B cell (primary cell): ENCODE results near the gene NKX3-2.

Source experiments
- EZH2 ChIP-seq: IDR thresholded peaks from 2 replicates; pipeline ENCODE4 v1.6.1; 2012; ENCODE audit warnings: borderline replicate concordance, low read depth, mild to moderate bottlenecking, moderate library complexity, low read length; ENCODE audit not compliant: insufficient read depth, poor library complexity, severe bottlenecking
- TF ChIP-seq, protein P1 (sequence below): fragments of 200-600 bp; IDR thresholded peaks from one replicate; pipeline ENCODE4 v1.8.0; 2022; ENCODE audit warnings: antibody characterized with exemption, mild to moderate bottlenecking

DNA sequence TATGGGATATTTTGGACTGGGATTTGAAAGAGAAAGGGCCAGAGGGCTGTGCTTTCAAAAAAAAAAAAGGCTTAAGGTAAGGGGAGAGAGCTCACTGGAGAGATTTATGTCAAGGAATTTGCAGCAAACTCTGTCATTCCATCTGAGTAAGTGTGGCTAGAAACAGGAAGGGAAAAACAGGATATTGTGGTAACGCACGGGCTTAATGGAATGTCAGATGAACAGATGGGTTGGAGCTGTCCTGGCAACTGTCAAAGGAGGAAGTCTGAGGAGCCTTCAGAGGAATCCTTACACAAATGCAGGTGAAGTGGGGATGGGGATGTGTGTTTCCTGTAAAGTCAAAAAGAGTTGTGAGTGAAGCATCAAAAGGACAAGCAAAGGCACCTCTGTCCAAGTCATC is 15.1 kb upstream of the NKX3-2 start:
- TF ChIP-seq, protein P1, sequence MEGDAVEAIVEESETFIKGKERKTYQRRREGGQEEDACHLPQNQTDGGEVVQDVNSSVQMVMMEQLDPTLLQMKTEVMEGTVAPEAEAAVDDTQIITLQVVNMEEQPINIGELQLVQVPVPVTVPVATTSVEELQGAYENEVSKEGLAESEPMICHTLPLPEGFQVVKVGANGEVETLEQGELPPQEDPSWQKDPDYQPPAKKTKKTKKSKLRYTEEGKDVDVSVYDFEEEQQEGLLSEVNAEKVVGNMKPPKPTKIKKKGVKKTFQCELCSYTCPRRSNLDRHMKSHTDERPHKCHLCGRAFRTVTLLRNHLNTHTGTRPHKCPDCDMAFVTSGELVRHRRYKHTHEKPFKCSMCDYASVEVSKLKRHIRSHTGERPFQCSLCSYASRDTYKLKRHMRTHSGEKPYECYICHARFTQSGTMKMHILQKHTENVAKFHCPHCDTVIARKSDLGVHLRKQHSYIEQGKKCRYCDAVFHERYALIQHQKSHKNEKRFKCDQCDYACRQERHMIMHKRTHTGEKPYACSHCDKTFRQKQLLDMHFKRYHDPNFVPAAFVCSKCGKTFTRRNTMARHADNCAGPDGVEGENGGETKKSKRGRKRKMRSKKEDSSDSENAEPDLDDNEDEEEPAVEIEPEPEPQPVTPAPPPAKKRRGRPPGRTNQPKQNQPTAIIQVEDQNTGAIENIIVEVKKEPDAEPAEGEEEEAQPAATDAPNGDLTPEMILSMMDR = no peak
- TF ChIP-seq EZH2 = no peak
